HepG2 (cell line): ENCODE results near the gene TMEM87B. TPM values are rescaled to one million over a fixed set of nuclear protein-coding genes. Genes with fewer than 3 reads are reported as not detected.

Source experiments
- ATAC-seq: fragments of 200-7000 bp; cut with Tn5 transposase; 3 replicates; pipeline ENCODE4 v1.9.1; 2020; ENCODE audit warnings: mild to moderate bottlenecking, moderate library complexity
- BruUV-seq: library from RNA; stranded (reverse); fragments of 400-500 nt; replicated peaks from 2 replicates; lab custom pipeline; 2021; lab: Mats Ljungman, UMichigan
- CTCF ChIA-PET: fragments of 300-600 bp; formaldehyde crosslinking; extraction: SDS; loops from one replicate; lab custom pipeline; 2021; ENCODE audit warnings: low total read pairs, inconsistent platforms, low intra/inter-chr PET ratio; lab: Yijun Ruan, JAX
- POLR2A ChIA-PET: fragments of 350-600 bp; sonication (Branson Sonifier 250); formaldehyde crosslinking; loops from one replicate; lab custom pipeline; 2020; ENCODE audit warnings: antibody characterized with exemption, inconsistent platforms; lab: Yijun Ruan, JAX
- DNase-seq: peaks from one replicate; pipeline ENCODE4 v3.0.0-alpha.2; 2015; ENCODE audit warnings: low spot score
- FAIRE-seq: peaks from 3 replicates; lab custom pipeline; 2011; peaks lifted over from hg19 to GRCh38; lab: Jason Lieb, UNC
- H2AFZ ChIP-seq: one replicate; pipeline ENCODE4 v1.6.1; 2011; ENCODE audit warnings: low read length, inconsistent platforms
- H3K27ac ChIP-seq: fragments of 300-600 bp; 3 replicates; pipeline ENCODE4 v1.8.0; 2011; ENCODE audit warnings: mixed run types, mild to moderate bottlenecking, mixed read lengths, low read length, inconsistent platforms; ENCODE audit not compliant: insufficient read depth; ENCODE audit errors: extremely low read length
- H3K27me3 ChIP-seq, 2 experiments: fragments of 200-600 bp in 1 of 2; 2 replicates in 1 of 2; 3 replicates in 1 of 2; pipeline versions ENCODE4 v1.6.0 to v1.8.0; 2011; ENCODE audit warnings: low read length in 2 of 2, mild to moderate bottlenecking in 2 of 2, moderate library complexity in 2 of 2, inconsistent platforms in 1 of 2; ENCODE audit not compliant: insufficient read depth in 2 of 2, control insufficient read depth in 1 of 2
- H3K36me3 ChIP-seq, 2 experiments: fragments of 200-600 bp in 1 of 2; replicated peaks in 1 of 2; 2 replicates in 1 of 2; 3 replicates in 1 of 2; pipeline versions ENCODE4 v1.5.1 to v1.8.0; 2011; ENCODE audit warnings: low read length in 2 of 2, inconsistent platforms in 1 of 2; ENCODE audit not compliant: insufficient read depth in 2 of 2, control insufficient read depth in 1 of 2
- H3K4me1 ChIP-seq: 2 replicates; pipeline ENCODE4 v1.5.1; 2012; ENCODE audit warnings: low read length, inconsistent platforms; ENCODE audit not compliant: insufficient read depth
- H3K4me2 ChIP-seq: 2 replicates; pipeline ENCODE4 v1.6.0; 2011; ENCODE audit warnings: low read depth, low read length, inconsistent platforms
- H3K4me3 ChIP-seq, 3 experiments: fragments of 200-600 bp in 1 of 3; sonication (generic), shearing (Covaris generic) in 1 of 3; replicated peaks in 1 of 3; 2 replicates each; pipeline ENCODE4 v1.5.1; 2011 to 2016; ENCODE audit warnings: low read length in 3 of 3, inconsistent platforms in 2 of 3, low read depth in 2 of 3, mild to moderate bottlenecking in 2 of 3, control low read depth in 1 of 3, mixed read lengths in 1 of 3; ENCODE audit not compliant: insufficient read depth in 1 of 3
- H3K79me2 ChIP-seq: one replicate; pipeline ENCODE4 v1.6.1; 2011; ENCODE audit warnings: low read length, inconsistent platforms; ENCODE audit not compliant: insufficient read depth
- H3K9ac ChIP-seq: 2 replicates; pipeline ENCODE4 v1.6.0; 2011; ENCODE audit warnings: mild to moderate bottlenecking, low read depth, low read length, inconsistent platforms; ENCODE audit not compliant: insufficient read depth
- H3K9me3 ChIP-seq: 2 replicates; pipeline ENCODE4 v1.5.1; 2012; ENCODE audit warnings: mild to moderate bottlenecking, low read length
- H4K20me1 ChIP-seq: 2 replicates; pipeline ENCODE4 v1.6.0; 2011; ENCODE audit warnings: inconsistent platforms, mild to moderate bottlenecking, low read length, moderate library complexity; ENCODE audit not compliant: insufficient read depth
- AGO2 ChIP-seq: fragments of 200-400 bp; formaldehyde crosslinking; optimal IDR thresholded peaks from 2 replicates; pipeline ENCODE3; 2017; ENCODE audit warnings: mild to moderate bottlenecking, low read depth, low read length, moderate library complexity
- BCL6 ChIP-seq: IDR thresholded peaks from 2 replicates; pipeline ENCODE4 v1.6.1; 2016; ENCODE audit warnings: missing genetic modification reagents, missing compliant biosample characterization
- CREM ChIP-seq, 2 experiments: sonication (generic) in 1 of 2; formaldehyde crosslinking in 1 of 2; IDR thresholded peaks; 2 replicates each; pipeline versions ENCODE4 v1.4.0 to v1.6.1; 2016 to 2020; ENCODE audit warnings: antibody characterized with exemption in 1 of 2, mild to moderate bottlenecking in 1 of 2, missing genetic modification reagents in 1 of 2
- JUND ChIP-seq: sonication (generic); formaldehyde crosslinking; IDR thresholded peaks from 2 replicates; pipeline ENCODE4 v1.8.0; 2022; ENCODE audit warnings: mild to moderate bottlenecking, missing genetic modification reagents
- KDM5B ChIP-seq: sonication (generic); formaldehyde crosslinking; IDR thresholded peaks from 2 replicates; pipeline ENCODE4 v1.4.0; 2020; ENCODE audit warnings: missing genetic modification reagents, mild to moderate bottlenecking, borderline replicate concordance
- MAFG ChIP-seq: sonication (generic); formaldehyde crosslinking; IDR thresholded peaks from 2 replicates; pipeline ENCODE4 v1.5.1; 2020; ENCODE audit warnings: mild to moderate bottlenecking, missing genetic modification reagents
- MAFK ChIP-seq, 2 experiments: IDR thresholded peaks in 1 of 2; conservative IDR thresholded peaks in 1 of 2; 2 replicates each; pipeline ENCODE4 v1.6.1; 2011; ENCODE audit warnings: improper control_type of control experiment in 2 of 2, low read length in 2 of 2
- MYNN ChIP-seq: sonication (generic); formaldehyde crosslinking; IDR thresholded peaks from 2 replicates; pipeline ENCODE4 v1.4.0; 2020; ENCODE audit warnings: mild to moderate bottlenecking, low read depth, missing genetic modification reagents
- RBM22 ChIP-seq: fragments of 200-400 bp; formaldehyde crosslinking; optimal IDR thresholded peaks from 2 replicates; pipeline ENCODE3; 2017; ENCODE audit warnings: mild to moderate bottlenecking, low read length, moderate library complexity
- SALL1 ChIP-seq: sonication (generic); formaldehyde crosslinking; IDR thresholded peaks from 2 replicates; pipeline ENCODE4 v1.8.0; 2022; ENCODE audit warnings: mild to moderate bottlenecking, missing genetic modification reagents
- TBX3 ChIP-seq: fragments of 450-650 bp; IDR thresholded peaks from 2 replicates; pipeline ENCODE4 v1.6.1; 2017; ENCODE audit warnings: antibody characterized with exemption, mild to moderate bottlenecking, inconsistent platforms, borderline replicate concordance
- ZFYVE20 ChIP-seq: sonication (generic); formaldehyde crosslinking; IDR thresholded peaks from 2 replicates; pipeline ENCODE4 v1.8.0; 2023; ENCODE audit warnings: low read depth, mild to moderate bottlenecking, moderate library complexity, missing genetic modification reagents, borderline replicate concordance
- whole genome bisulfite sequencing: methylation state at CpG from one replicate; pipeline ENCODE4 v1.1.6; 2017; ENCODE audit warnings: low lambda C conversion rate; 5-methylcytosine and 5-hydroxymethylcytosine counted together
- in situ Hi-C: cut with HindIII; loops from 2 replicates; pipeline ENCODE4 v1.10.0; 2017; ENCODE audit warnings: low pct_unique_long_range_greater_than_20kb; ENCODE audit not compliant: extremely low pct_ligation_motif_present
- intact Hi-C: fragments of 100-400 bp; cut with micrococcal nuclease; formaldehyde crosslinking; loops from one replicate; pipeline ENCODE4 v1.10.0; 2022; ENCODE audit not compliant: unreplicated experiment
- polyA plus RNA-seq, 8 experiments: library from polyadenylated mRNA; depleted of rRNA in 3 of 8; stranded (reverse) in 7 of 8; unstranded in 1 of 8; fragments of >200 nt; fragmentation: Illumina TruSeq in 4 of 8; extraction: Trizol in 4 of 8; gene quantifications; 2 replicates each; pipeline versions ENCODE4 v1.2.1 to v1.2.3, GENCODE V29; 2011 to 2016; ENCODE audit warnings: low read depth in 4 of 8, missing spikeins in 1 of 8, mixed read lengths in 1 of 8; ENCODE audit not compliant: insufficient read depth in 1 of 8
- total RNA-seq, 5 experiments: library from RNA; depleted of rRNA; stranded (reverse); fragments of >200 nt; fragmentation: Illumina TruSeq; extraction: Trizol; gene quantifications; 2 replicates each; pipeline ENCODE4 v1.2.3, GENCODE V29; 2016; ENCODE audit warnings: low read depth in 1 of 5
- TF ChIP-seq, protein P1 (sequence below): conservative IDR thresholded peaks from 2 replicates; pipeline ENCODE4 v1.6.1; 2018; ENCODE audit warnings: missing genetic modification reagents

TMEM87B gene
- total and polyA plus RNA-seq, 2 of the 13 experiments (the other 11 are each of a cell fraction or from before 2014, with no cell fraction given) = 15.1 to 16.2 TPM

DNA sequence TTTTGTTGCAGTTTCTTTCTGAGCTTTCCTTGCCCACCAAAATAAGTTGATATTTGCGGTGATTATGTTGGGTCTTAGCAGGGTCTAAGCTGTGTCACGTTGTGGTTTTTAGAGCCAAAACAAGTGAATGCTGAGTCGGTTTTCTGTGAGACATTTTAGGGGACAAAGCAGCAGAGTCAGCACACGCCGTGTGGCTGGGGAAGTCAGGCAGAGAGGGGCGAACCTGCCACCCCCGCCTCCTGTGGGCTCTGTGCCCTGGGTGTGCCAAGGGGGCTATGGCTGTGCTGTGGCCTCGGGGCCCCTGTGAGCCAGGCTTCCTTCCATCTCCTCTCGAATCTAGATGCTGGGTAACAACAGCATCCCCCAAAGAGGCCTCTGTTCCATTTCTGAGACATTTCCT is 30.8 kb upstream of the TMEM87B start (continued):
- TF ChIP-seq CREM (IDR thresholded peaks at IDR 0.05) (no peak), CREM (CRISPR knock-in tag; IDR thresholded peaks at IDR 0.05) (no peak), ZFYVE20 (CRISPR knock-in tag) (no peak), KDM5B (CRISPR knock-in tag) (no peak), MAFK (conservative IDR thresholded peaks at IDR 0.05 in 1 of 2, IDR thresholded peaks at IDR 0.05 in 1 of 2; ENCODE audit: low read length in 2 of 2) (peak in 1 of 2 experiments; percentile 54; a peak in 3 of 4 replicates)

DNA sequence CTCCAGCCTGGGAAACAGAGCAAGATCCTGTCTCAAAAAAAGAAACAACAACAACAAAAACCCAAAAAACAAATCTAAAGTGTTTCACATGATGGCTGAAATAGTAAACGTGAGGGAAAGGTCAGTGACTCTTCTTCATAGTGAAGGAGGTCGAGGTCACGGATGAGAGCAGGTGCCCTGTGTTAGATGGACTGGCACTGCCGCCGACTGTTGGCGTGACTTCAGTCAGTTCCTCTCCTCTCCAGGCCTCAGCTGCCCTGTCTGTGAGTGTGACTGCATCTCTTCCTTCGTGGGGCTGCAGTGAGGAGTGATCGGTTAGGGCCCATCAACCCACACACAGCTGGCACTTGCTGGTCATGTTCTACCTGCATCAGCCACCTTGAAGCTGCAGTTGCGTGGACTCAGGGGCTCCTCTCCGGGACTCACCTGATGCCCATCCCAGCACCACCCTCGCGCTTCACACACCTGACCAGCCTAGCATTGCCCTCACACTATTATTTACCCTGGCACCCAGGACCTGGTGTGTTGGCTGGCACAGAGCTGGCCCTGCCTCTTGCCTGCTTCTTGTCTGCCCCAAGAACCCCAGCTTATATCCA is 30.1 kb upstream of the TMEM87B start:
- in situ Hi-C loops = no loop called here
- Histone ChIP-seq H3K4me1 (peaks cover 2% of the 10 kb centered on the region), H3K79me2 (no peaks in the 10 kb centered on the region), H3K27ac (no peak overlapping the region), H3K9me3 (no peaks in the 10 kb centered on the region), H3K27me3 (no peaks in the 10 kb centered on the region), H4K20me1 (no peaks in the 10 kb centered on the region), H2AFZ (no peak overlapping the region), H3K4me2 (no peak overlapping the region), H3K36me3 (peaks cover 32 to 53% of the 10 kb centered on the region in 2 experiments), H3K4me3 (no peak overlapping the region), H3K9ac (no peak overlapping the region)
- WGBS = 97% methylated on average over 12 of the region's 12 CpGs
- TF ChIP-seq AGO2 = peak; percentile 52
- TF ChIP-seq MYNN = no peak
- BruUV-seq = no TSS peak
- intact Hi-C loops = no loop called here
- DNase-seq (no peak), ATAC-seq (no peak), FAIRE-seq (no peak)
- POLR2A ChIA-PET = no interaction called here
- CTCF ChIA-PET = no interaction called here

DNA sequence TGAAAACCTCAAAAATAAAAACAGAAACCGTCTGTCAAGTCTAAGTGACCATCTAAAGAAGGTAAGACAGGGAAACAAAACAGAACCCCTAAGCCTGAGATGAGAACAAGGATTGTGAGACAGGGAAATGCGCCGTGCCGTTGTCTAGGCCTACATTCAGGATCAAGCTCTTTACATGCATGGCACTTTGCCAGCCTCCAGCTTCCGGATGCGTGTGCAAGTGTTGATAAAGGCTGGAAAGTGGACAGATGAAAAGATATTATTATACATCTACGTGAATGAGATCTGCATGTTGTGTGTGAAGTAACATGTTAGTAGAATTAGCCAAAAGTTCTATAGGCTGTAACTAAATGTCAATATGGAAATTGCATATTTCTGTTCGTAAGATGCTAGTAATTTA is 28.6 kb upstream of the TMEM87B start:
- ChIA-PET POLR2A (no interaction called here), CTCF (no interaction called here)
- no TSS peak for BruUV-seq
- TF ChIP-seq BCL6 = no peak
- no peak for TF ChIP-seq MAFG (CRISPR knock-in tag)
- TF ChIP-seq, protein P1, sequence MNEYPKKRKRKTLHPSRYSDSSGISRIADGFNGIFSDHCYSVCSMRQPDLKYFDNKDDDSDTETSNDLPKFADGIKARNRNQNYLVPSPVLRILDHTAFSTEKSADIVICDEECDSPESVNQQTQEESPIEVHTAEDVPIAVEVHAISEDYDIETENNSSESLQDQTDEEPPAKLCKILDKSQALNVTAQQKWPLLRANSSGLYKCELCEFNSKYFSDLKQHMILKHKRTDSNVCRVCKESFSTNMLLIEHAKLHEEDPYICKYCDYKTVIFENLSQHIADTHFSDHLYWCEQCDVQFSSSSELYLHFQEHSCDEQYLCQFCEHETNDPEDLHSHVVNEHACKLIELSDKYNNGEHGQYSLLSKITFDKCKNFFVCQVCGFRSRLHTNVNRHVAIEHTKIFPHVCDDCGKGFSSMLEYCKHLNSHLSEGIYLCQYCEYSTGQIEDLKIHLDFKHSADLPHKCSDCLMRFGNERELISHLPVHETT (CRISPR knock-in tag) = no peak
- no peak for TF ChIP-seq SALL1 (CRISPR knock-in tag)
- TF ChIP-seq JUND (CRISPR knock-in tag) = no peak
- no peak for TF ChIP-seq TBX3
- TF ChIP-seq RBM22 = peak; percentile 90
- intact Hi-C loops = no loop called here
- Histone ChIP-seq H3K4me2 (no peak overlapping the region), H3K9me3 (no peaks in the 10 kb centered on the region), H3K36me3 (peaks cover 26 to 42% of the 10 kb centered on the region in 2 experiments), H4K20me1 (no peaks in the 10 kb centered on the region), H3K4me3 (no peak overlapping the region), H3K27ac (no peak overlapping the region), H2AFZ (no peak overlapping the region), H3K9ac (no peak overlapping the region), H3K79me2 (no peaks in the 10 kb centered on the region), H3K27me3 (no peaks in the 10 kb centered on the region), H3K4me1 (peaks cover 2% of the 10 kb centered on the region)
- no peak for FAIRE-seq
- no peak for ATAC-seq
- in situ Hi-C loops = no loop called here
- 97% methylated on average over 8 of the region's 8 CpGs for WGBS
- DNase-seq = no peak
